Measurements from ENCODE around the gene LRRC23. TPM values are rescaled to one million over a fixed set of nuclear protein-coding genes. Genes with fewer than 3 reads are reported as not detected.

Gene LRRC23
- total and polyA plus RNA-seq, 9 of the 15 experiments (the other 6 are each of a cell fraction or from before 2014, with no cell fraction given) = 2.2 to 7.0 (median 3.0) TPM

- TF ChIP-seq ARID2 (IDR thresholded peaks at IDR 0.05) (no peak), E2F8 (IDR thresholded peaks at IDR 0.05; ENCODE audit: low read depth, partially characterized antibody) (no peak), FUS (optimal IDR thresholded peaks at IDR 0.05; ENCODE audit: low read depth, low read length) (no peak), NR3C1 (CRISPR knock-in tag; IDR thresholded peaks at IDR 0.05) (no peak), TRIM24 (IDR thresholded peaks at IDR 0.05) (no peak), ILK (tag; IDR thresholded peaks at IDR 0.05; ENCODE audit: borderline replicate concordance, low read depth) (no peak), DPF2 (IDR thresholded peaks at IDR 0.05) (no peak), ZKSCAN3 (CRISPR knock-in tag; IDR thresholded peaks at IDR 0.05) (no peak), RAD51 (IDR thresholded peaks at IDR 0.05; ENCODE audit: borderline replicate concordance, low read depth) (no peak), ETV1 (tag; conservative IDR thresholded peaks at IDR 0.05; ENCODE audit: low read depth) (no peak), AFF4 (CRISPR knock-in tag; IDR thresholded peaks at IDR 0.05) (no peak), WHSC1 (IDR thresholded peaks at IDR 0.05; ENCODE audit: low read length) (no peak), PML (IDR thresholded peaks at IDR 0.05; ENCODE audit: low read length) (no peak), ZNF316 (IDR thresholded peaks at IDR 0.05) (no peak), TAF9B (IDR thresholded peaks at IDR 0.05; ENCODE audit: partially characterized antibody) (no peak), RBM22 (IDR thresholded peaks at IDR 0.05; ENCODE audit: low read depth, low read length, poor library complexity, severe bottlenecking) (no peak)
- TF ChIP-seq, protein P1, sequence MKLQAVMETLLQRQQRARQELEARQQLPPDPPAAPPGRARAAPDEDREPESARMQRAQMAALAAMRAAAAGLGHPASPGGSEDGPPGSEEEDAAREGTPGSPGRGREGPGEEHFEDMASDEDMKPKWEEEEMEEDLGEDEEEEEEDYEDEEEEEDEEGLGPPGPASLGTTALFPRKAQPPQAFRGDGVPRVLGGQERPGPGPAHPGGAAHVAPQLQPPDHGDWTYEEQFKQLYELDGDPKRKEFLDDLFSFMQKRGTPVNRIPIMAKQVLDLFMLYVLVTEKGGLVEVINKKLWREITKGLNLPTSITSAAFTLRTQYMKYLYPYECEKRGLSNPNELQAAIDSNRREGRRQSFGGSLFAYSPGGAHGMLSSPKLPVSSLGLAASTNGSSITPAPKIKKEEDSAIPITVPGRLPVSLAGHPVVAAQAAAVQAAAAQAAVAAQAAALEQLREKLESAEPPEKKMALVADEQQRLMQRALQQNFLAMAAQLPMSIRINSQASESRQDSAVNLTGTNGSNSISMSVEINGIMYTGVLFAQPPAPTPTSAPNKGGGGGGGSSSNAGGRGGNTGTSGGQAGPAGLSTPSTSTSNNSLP (IDR thresholded peaks at IDR 0.05; ENCODE audit: borderline replicate concordance, low read depth, low read length) = no peak
- TF ChIP-seq, protein P2, sequence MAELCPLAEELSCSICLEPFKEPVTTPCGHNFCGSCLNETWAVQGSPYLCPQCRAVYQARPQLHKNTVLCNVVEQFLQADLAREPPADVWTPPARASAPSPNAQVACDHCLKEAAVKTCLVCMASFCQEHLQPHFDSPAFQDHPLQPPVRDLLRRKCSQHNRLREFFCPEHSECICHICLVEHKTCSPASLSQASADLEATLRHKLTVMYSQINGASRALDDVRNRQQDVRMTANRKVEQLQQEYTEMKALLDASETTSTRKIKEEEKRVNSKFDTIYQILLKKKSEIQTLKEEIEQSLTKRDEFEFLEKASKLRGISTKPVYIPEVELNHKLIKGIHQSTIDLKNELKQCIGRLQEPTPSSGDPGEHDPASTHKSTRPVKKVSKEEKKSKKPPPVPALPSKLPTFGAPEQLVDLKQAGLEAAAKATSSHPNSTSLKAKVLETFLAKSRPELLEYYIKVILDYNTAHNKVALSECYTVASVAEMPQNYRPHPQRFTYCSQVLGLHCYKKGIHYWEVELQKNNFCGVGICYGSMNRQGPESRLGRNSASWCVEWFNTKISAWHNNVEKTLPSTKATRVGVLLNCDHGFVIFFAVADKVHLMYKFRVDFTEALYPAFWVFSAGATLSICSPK (IDR thresholded peaks at IDR 0.05; ENCODE audit: borderline replicate concordance) = no peak
Measured at GRCh38 chr12:6904280-6905276, at the start of gene LRRC23 (continued).
